GM23338 (cell line): ENCODE data around the gene ITFG1. TPM values are rescaled to one million over a fixed set of nuclear protein-coding genes. Genes with fewer than 3 reads are reported as not detected.

ENCODE experiments used
- ATAC-seq: fragments of 200-7000 bp; cut with Tn5 transposase; 3 replicates; pipeline ENCODE4 v1.9.1; 2020
- DNase-seq: peaks from one replicate; pipeline ENCODE4 v3.0.0-alpha.2; 2015; ENCODE audit warnings: low spot score
- H2AFZ ChIP-seq: fragments of 200-600 bp; sonication (generic); 2 replicates; pipeline ENCODE4 v1.8.0; 2016; ENCODE audit warnings: antibody characterized with exemption, mild to moderate bottlenecking, moderate library complexity
- H3F3A ChIP-seq: fragments of 200-600 bp; sonication (generic); replicated peaks from 2 replicates; pipeline ENCODE4 v1.8.0; 2017; ENCODE audit warnings: antibody characterized with exemption, mixed run types, low read depth
- H3K27ac ChIP-seq: fragments of 200-600 bp; sonication (generic); 2 replicates; pipeline ENCODE4 v1.6.1; 2016; ENCODE audit warnings: low read depth
- H3K27me3 ChIP-seq: fragments of 200-600 bp; sonication (generic); 2 replicates; pipeline ENCODE4 v1.8.0; 2016; ENCODE audit warnings: mild to moderate bottlenecking, mixed run types, moderate library complexity; ENCODE audit not compliant: insufficient read depth
- H3K36me3 ChIP-seq: fragments of 200-600 bp; sonication (generic); 2 replicates; pipeline ENCODE4 v1.8.0; 2016; ENCODE audit warnings: mild to moderate bottlenecking; ENCODE audit not compliant: insufficient read depth
- H3K4me1 ChIP-seq: fragments of 200-600 bp; sonication (generic); 2 replicates; pipeline ENCODE4 v1.8.0; 2016; ENCODE audit warnings: mild to moderate bottlenecking, moderate library complexity; ENCODE audit not compliant: insufficient read depth
- H3K4me2 ChIP-seq: fragments of 200-600 bp; sonication (generic); 2 replicates; pipeline ENCODE4 v1.7.1; 2017; ENCODE audit warnings: mixed run types
- H3K4me3 ChIP-seq: fragments of 200-600 bp; sonication (generic); 2 replicates; pipeline ENCODE4 v1.6.1; 2016; ENCODE audit warnings: mixed run types
- H3K79me2 ChIP-seq: fragments of 200-600 bp; sonication (generic); replicated peaks from 2 replicates; pipeline ENCODE4 v1.8.0; 2017; ENCODE audit warnings: mild to moderate bottlenecking; ENCODE audit not compliant: insufficient read depth
- H3K9me2 ChIP-seq: fragments of 200-600 bp; sonication (generic); 2 replicates; pipeline ENCODE4 v1.8.0; 2017; ENCODE audit not compliant: insufficient read depth
- H4K20me1 ChIP-seq: fragments of 200-600 bp; sonication (generic); replicated peaks from 2 replicates; pipeline ENCODE4 v1.8.0; 2017; ENCODE audit warnings: mild to moderate bottlenecking; ENCODE audit not compliant: insufficient read depth
- H3K27ac Mint-ChIP-seq: 2 replicates; pipeline ENCODE4 v1.8.0; 2020; ENCODE audit warnings: inconsistent platforms, mild to moderate bottlenecking, moderate library complexity, mixed read lengths
- H3K27me3 Mint-ChIP-seq: 3 replicates; pipeline ENCODE4 v1.8.0; 2022; ENCODE audit warnings: low read depth, mild to moderate bottlenecking, moderate library complexity, mixed read lengths, inconsistent platforms; ENCODE audit not compliant: insufficient read depth, poor library complexity
- H3K36me3 Mint-ChIP-seq: 3 replicates; pipeline ENCODE4 v1.8.0; 2021; ENCODE audit warnings: low read depth, mild to moderate bottlenecking, inconsistent platforms, moderate library complexity, mixed read lengths
- H3K4me1 Mint-ChIP-seq: 3 replicates; pipeline ENCODE4 v1.8.0; 2020; ENCODE audit warnings: mild to moderate bottlenecking, inconsistent platforms, mixed read lengths
- H3K4me3 Mint-ChIP-seq: 3 replicates; pipeline ENCODE4 v1.8.0; 2021; ENCODE audit warnings: moderate library complexity, mild to moderate bottlenecking, inconsistent platforms, mixed read lengths
- H3K9me3 Mint-ChIP-seq: 3 replicates; pipeline ENCODE4 v1.8.0; 2020; ENCODE audit warnings: moderate library complexity, mild to moderate bottlenecking, inconsistent platforms, mixed read lengths
- CREB1 ChIP-seq: fragments of 250-450 bp; sonication (Bioruptor Pico); IDR thresholded peaks from 2 replicates; pipeline ENCODE4 v1.5.0; 2020; ENCODE audit warnings: low read depth, mild to moderate bottlenecking, moderate library complexity
- CTCF ChIP-seq, 2 experiments: fragments of 200-600 bp in 1 of 2; sonication (generic) in 1 of 2; conservative IDR thresholded peaks; 2 replicates each; pipeline versions ENCODE4 v1.5.1 to v1.6.1; 2016 to 2017; ENCODE audit warnings: antibody characterized with exemption in 2 of 2, low read depth in 2 of 2, mild to moderate bottlenecking in 2 of 2, moderate library complexity in 1 of 2
- EZH2 ChIP-seq: fragments of 200-600 bp; sonication (generic); IDR thresholded peaks from one replicate; pipeline ENCODE4 v1.8.0; 2017; ENCODE audit warnings: antibody characterized with exemption, mild to moderate bottlenecking, low read depth; ENCODE audit not compliant: unreplicated experiment
- EZH2phosphoT487 ChIP-seq: fragments of 200-600 bp; sonication (generic); IDR thresholded peaks from one replicate; pipeline ENCODE4 v1.8.1; 2018; ENCODE audit warnings: antibody characterized with exemption; ENCODE audit not compliant: unreplicated experiment
- JUNB ChIP-seq: IDR thresholded peaks from one replicate; pipeline ENCODE4 v1.6.1; 2016; ENCODE audit warnings: antibody characterized with exemption; ENCODE audit not compliant: unreplicated experiment
- NANOG ChIP-seq: IDR thresholded peaks from 2 replicates; pipeline ENCODE4 v1.6.1; 2016; ENCODE audit warnings: antibody characterized with exemption, borderline replicate concordance
- POLR2AphosphoS5 ChIP-seq: IDR thresholded peaks from 2 replicates; pipeline ENCODE4 v1.6.1; 2016; ENCODE audit warnings: antibody characterized with exemption, low read depth
- STAT1 ChIP-seq: IDR thresholded peaks from one replicate; pipeline ENCODE4 v1.6.1; 2016; ENCODE audit warnings: antibody characterized with exemption; ENCODE audit not compliant: unreplicated experiment
- ZNF114 ChIP-seq: fragments of 250-450 bp; sonication (Bioruptor Pico); IDR thresholded peaks from 2 replicates; pipeline ENCODE4 v1.5.0; 2020; ENCODE audit warnings: mild to moderate bottlenecking, moderate library complexity
- ZNF331 ChIP-seq: fragments of 250-450 bp; sonication (Bioruptor Pico); IDR thresholded peaks from 2 replicates; pipeline ENCODE4 v1.5.0; 2020; ENCODE audit warnings: low read depth, mild to moderate bottlenecking, moderate library complexity
- polyA plus RNA-seq: library from polyadenylated mRNA; unstranded; fragments of >200 nt; fragmentation: Nextera tagmentation; extraction: Ambion mirVana; gene quantifications from 2 replicates; pipeline ENCODE4 v1.2.1, GENCODE V29; 2016
- total RNA-seq: library from RNA; depleted of rRNA; stranded (reverse); fragments of >200 nt; shearing (Covaris generic); gene quantifications from 2 replicates; pipeline ENCODE4 v1.2.3, GENCODE V29; 2014
- TF ChIP-seq, protein P1 (sequence below): IDR thresholded peaks from one replicate; pipeline ENCODE4 v1.6.1; 2018; ENCODE audit warnings: antibody characterized with exemption; ENCODE audit not compliant: unreplicated experiment

Gene ITFG1
- total and polyA plus RNA-seq, 2 experiments from 2014 or later: 18.5 to 26.9 TPM

GRCh38 chr16:47481698-47482374, 21.0 kb upstream of the ITFG1 start:
- no peak overlapping the region for H3K4me2 ChIP-seq
- H3F3A ChIP-seq: no peaks in the 10 kb centered on the region
- no peaks in the 10 kb centered on the region for H3K4me1 Mint-ChIP-seq
- H3K79me2 ChIP-seq: peaks cover 19% of the 10 kb centered on the region; the same call in 1 of the 2 replicates
- TF ChIP-seq STAT1 (no peak), POLR2AphosphoS5 (no peak), CTCF (conservative IDR thresholded peaks at IDR 0.05; ENCODE audit: low read depth in 2 of 2) (no peak), CREB1 (CRISPR knock-in tag) (no peak), ZNF331 (CRISPR knock-in tag) (no peak), ZNF114 (CRISPR knock-in tag) (no peak)
- TF ChIP-seq, protein P1, sequence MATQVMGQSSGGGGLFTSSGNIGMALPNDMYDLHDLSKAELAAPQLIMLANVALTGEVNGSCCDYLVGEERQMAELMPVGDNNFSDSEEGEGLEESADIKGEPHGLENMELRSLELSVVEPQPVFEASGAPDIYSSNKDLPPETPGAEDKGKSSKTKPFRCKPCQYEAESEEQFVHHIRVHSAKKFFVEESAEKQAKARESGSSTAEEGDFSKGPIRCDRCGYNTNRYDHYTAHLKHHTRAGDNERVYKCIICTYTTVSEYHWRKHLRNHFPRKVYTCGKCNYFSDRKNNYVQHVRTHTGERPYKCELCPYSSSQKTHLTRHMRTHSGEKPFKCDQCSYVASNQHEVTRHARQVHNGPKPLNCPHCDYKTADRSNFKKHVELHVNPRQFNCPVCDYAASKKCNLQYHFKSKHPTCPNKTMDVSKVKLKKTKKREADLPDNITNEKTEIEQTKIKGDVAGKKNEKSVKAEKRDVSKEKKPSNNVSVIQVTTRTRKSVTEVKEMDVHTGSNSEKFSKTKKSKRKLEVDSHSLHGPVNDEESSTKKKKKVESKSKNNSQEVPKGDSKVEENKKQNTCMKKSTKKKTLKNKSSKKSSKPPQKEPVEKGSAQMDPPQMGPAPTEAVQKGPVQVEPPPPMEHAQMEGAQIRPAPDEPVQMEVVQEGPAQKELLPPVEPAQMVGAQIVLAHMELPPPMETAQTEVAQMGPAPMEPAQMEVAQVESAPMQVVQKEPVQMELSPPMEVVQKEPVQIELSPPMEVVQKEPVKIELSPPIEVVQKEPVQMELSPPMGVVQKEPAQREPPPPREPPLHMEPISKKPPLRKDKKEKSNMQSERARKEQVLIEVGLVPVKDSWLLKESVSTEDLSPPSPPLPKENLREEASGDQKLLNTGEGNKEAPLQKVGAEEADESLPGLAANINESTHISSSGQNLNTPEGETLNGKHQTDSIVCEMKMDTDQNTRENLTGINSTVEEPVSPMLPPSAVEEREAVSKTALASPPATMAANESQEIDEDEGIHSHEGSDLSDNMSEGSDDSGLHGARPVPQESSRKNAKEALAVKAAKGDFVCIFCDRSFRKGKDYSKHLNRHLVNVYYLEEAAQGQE: no peak
- H2AFZ ChIP-seq: no peak overlapping the region
- ATAC-seq: no peak
- peaks cover 2% of the 10 kb centered on the region for H3K27me3 Mint-ChIP-seq
- H3K36me3 Mint-ChIP-seq: no peaks in the 10 kb centered on the region; the same call in 1 of the 3 replicates
- no peaks in the 10 kb centered on the region for H3K27me3 ChIP-seq
- no peaks in the 10 kb centered on the region for H3K36me3 ChIP-seq
- no peaks in the 10 kb centered on the region for H3K9me3 Mint-ChIP-seq
- DNase-seq: no peak
- H4K20me1 ChIP-seq: no peaks in the 10 kb centered on the region
- no peaks in the 10 kb centered on the region for H3K4me1 ChIP-seq
- H3K9me2 ChIP-seq: no peaks in the 10 kb centered on the region
- H3K4me3 ChIP-seq: no peak overlapping the region
- H3K27ac ChIP-seq: no peak overlapping the region
- H3K4me3 Mint-ChIP-seq: no peak overlapping the region
- H3K27ac Mint-ChIP-seq: no peak overlapping the region

GRCh38 chr16:47480410-47480809, 19.5 kb upstream of the ITFG1 start:
- H3K27me3 ChIP-seq: no peaks in the 10 kb centered on the region
- no peaks in the 10 kb centered on the region for H3K9me3 Mint-ChIP-seq
- H3K79me2 ChIP-seq: peaks cover 11% of the 10 kb centered on the region; the same call in 1 of the 2 replicates
- no peaks in the 10 kb centered on the region for H3K9me2 ChIP-seq
- ATAC-seq: no peak
- H3F3A ChIP-seq: no peaks in the 10 kb centered on the region
- H4K20me1 ChIP-seq: no peaks in the 10 kb centered on the region
- no peak for DNase-seq
- no peak overlapping the region for H2AFZ ChIP-seq
- TF ChIP-seq JUNB (no peak), CREB1 (CRISPR knock-in tag) (no peak), ZNF331 (CRISPR knock-in tag) (no peak), NANOG (no peak), EZH2 (no peak), EZH2phosphoT487 (no peak)
- TF ChIP-seq, protein P1: no peak
- no peaks in the 10 kb centered on the region for H3K36me3 ChIP-seq
- no peak overlapping the region for H3K4me2 ChIP-seq
- H3K4me1 ChIP-seq: no peaks in the 10 kb centered on the region
- H3K4me3 ChIP-seq: no peak overlapping the region
- H3K36me3 Mint-ChIP-seq: no peaks in the 10 kb centered on the region; the same call in 2 of the 3 replicates
- H3K4me1 Mint-ChIP-seq: no peaks in the 10 kb centered on the region
- peaks cover 2% of the 10 kb centered on the region for H3K27me3 Mint-ChIP-seq
- no peak overlapping the region for H3K27ac ChIP-seq
- no peak overlapping the region for H3K27ac Mint-ChIP-seq
- no peak overlapping the region for H3K4me3 Mint-ChIP-seq
